SU-DHL-6 (cell line): ENCODE data around the gene AKR1C1.
"Not testable (repeated sequence)": the region's sequence is repeated elsewhere in the genome, so short reads cannot be mapped to it uniquely, and the experiment has no call there.

Experiments used
- H2AFZ ChIP-seq: fragments of 200-600 bp; sonication (generic); 2 replicates; pipeline ENCODE4 v1.6.1; 2014; ENCODE audit warnings: low read depth, mild to moderate bottlenecking, moderate library complexity, mixed read lengths, antibody characterized with exemption, low read length; ENCODE audit not compliant: severe bottlenecking
- H3F3A ChIP-seq: fragments of 200-600 bp; shearing (Covaris generic); 2 replicates; pipeline ENCODE4 v1.6.0; 2016; ENCODE audit warnings: antibody characterized with exemption, mild to moderate bottlenecking; ENCODE audit not compliant: insufficient read depth
- H3K27ac ChIP-seq: fragments of 200-600 bp; sonication (generic); 2 replicates; pipeline ENCODE4 v1.5.1; 2016; ENCODE audit warnings: low read depth, mild to moderate bottlenecking, low read length, moderate library complexity, mixed read lengths
- H3K27me3 ChIP-seq: fragments of 200-600 bp; sonication (generic), shearing (Covaris generic); 2 replicates; pipeline ENCODE4 v1.6.0; 2014; ENCODE audit warnings: mild to moderate bottlenecking, low read length
- H3K36me3 ChIP-seq: fragments of 200-600 bp; sonication (generic); 2 replicates; pipeline ENCODE4 v1.6.1; 2014; ENCODE audit warnings: mild to moderate bottlenecking, low read length, mixed read lengths
- H3K4me2 ChIP-seq: fragments of 300-600, 200-600 bp; shearing (Covaris generic), sonication (generic); 2 replicates; pipeline ENCODE4 v1.6.0; 2014; ENCODE audit warnings: low read length, low read depth, mild to moderate bottlenecking; ENCODE audit not compliant: poor library complexity, severe bottlenecking
- H3K4me3 ChIP-seq: fragments of 200-600 bp; sonication (generic); 2 replicates; pipeline ENCODE4 v1.5.1; 2014; ENCODE audit warnings: antibody characterized with exemption, low read length, mild to moderate bottlenecking, mixed read lengths; ENCODE audit not compliant: insufficient read depth, poor library complexity, severe bottlenecking
- H3K79me2 ChIP-seq: fragments of 200-600 bp; sonication (generic); 2 replicates; pipeline ENCODE4 v1.6.1; 2014; ENCODE audit warnings: mild to moderate bottlenecking, low read length, moderate library complexity; ENCODE audit not compliant: insufficient read depth
- H3K9ac ChIP-seq: fragments of 200-600 bp; sonication (generic); 2 replicates; pipeline ENCODE4 v1.7.0; 2014; ENCODE audit warnings: mild to moderate bottlenecking, low read length
- H3K9me2 ChIP-seq: fragments of 200-600 bp; sonication (generic); replicated peaks from 2 replicates; pipeline ENCODE4 v1.6.1; 2014; ENCODE audit warnings: low read length; ENCODE audit not compliant: insufficient read depth
- H3K9me3 ChIP-seq: fragments of 200-600 bp; sonication (generic); 2 replicates; pipeline ENCODE4 v1.6.1; 2014; ENCODE audit warnings: low read length, mixed read lengths; ENCODE audit not compliant: insufficient read depth
- H4K20me1 ChIP-seq: fragments of 200-600 bp; sonication (generic); 2 replicates; pipeline ENCODE4 v1.6.1; 2014; ENCODE audit warnings: low read depth, mild to moderate bottlenecking, antibody characterized with exemption, low read length, moderate library complexity, mixed read lengths
- EZH2phosphoT487 ChIP-seq: fragments of 200-600 bp; sonication (generic), shearing (Covaris generic); conservative IDR thresholded peaks from 2 replicates; pipeline ENCODE4 v1.6.1; 2018; ENCODE audit warnings: mild to moderate bottlenecking, antibody characterized with exemption, low read length, moderate library complexity, mixed read lengths
- TF ChIP-seq, protein P1 (sequence below): fragments of 200-600 bp; sonication (generic); IDR thresholded peaks from one replicate; pipeline ENCODE4 v1.5.1; 2017; ENCODE audit warnings: antibody characterized with exemption, mild to moderate bottlenecking, low read length, moderate library complexity; ENCODE audit not compliant: insufficient read depth, poor library complexity, severe bottlenecking

AKR1C1 gene

DNA sequence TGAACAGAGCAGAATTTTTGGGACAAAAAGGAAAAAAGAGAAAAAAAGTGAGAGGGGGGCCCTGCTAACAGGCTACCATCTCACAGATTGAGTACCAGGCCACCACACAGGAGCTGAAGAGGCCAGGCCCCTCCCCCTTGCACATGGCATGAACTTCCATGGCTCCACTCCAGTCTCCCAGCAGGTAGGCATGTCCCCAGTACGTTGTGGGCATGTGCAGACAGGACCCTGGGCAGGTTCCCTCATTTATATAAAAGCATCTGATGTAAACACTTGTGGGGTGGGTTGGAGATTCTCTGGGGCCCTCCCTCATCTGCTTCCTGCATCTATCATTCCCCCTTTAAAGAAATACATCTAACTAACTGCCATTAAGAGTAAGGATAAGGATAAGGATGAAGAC lies 45.0 kb upstream of the AKR1C1 start:
- no peaks in the 10 kb centered on the region for H3K79me2 ChIP-seq
- H3K9me3 ChIP-seq: no peaks in the 10 kb centered on the region
- H3K27ac ChIP-seq: no peak overlapping the region
- TF ChIP-seq, protein P1, sequence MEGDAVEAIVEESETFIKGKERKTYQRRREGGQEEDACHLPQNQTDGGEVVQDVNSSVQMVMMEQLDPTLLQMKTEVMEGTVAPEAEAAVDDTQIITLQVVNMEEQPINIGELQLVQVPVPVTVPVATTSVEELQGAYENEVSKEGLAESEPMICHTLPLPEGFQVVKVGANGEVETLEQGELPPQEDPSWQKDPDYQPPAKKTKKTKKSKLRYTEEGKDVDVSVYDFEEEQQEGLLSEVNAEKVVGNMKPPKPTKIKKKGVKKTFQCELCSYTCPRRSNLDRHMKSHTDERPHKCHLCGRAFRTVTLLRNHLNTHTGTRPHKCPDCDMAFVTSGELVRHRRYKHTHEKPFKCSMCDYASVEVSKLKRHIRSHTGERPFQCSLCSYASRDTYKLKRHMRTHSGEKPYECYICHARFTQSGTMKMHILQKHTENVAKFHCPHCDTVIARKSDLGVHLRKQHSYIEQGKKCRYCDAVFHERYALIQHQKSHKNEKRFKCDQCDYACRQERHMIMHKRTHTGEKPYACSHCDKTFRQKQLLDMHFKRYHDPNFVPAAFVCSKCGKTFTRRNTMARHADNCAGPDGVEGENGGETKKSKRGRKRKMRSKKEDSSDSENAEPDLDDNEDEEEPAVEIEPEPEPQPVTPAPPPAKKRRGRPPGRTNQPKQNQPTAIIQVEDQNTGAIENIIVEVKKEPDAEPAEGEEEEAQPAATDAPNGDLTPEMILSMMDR: no peak
- TF ChIP-seq EZH2phosphoT487: no peak
- H3K27me3 ChIP-seq: no peaks in the 10 kb centered on the region
- no peaks in the 10 kb centered on the region for H3F3A ChIP-seq
- H4K20me1 ChIP-seq: no peaks in the 10 kb centered on the region
- H3K9me2 ChIP-seq: no peaks in the 10 kb centered on the region
- H3K4me3 ChIP-seq: no peak overlapping the region
- H3K9ac ChIP-seq: no peak overlapping the region
- H2AFZ ChIP-seq: no peak overlapping the region
- H3K4me2 ChIP-seq: no peak overlapping the region
- H3K36me3 ChIP-seq: no peaks in the 10 kb centered on the region

DNA sequence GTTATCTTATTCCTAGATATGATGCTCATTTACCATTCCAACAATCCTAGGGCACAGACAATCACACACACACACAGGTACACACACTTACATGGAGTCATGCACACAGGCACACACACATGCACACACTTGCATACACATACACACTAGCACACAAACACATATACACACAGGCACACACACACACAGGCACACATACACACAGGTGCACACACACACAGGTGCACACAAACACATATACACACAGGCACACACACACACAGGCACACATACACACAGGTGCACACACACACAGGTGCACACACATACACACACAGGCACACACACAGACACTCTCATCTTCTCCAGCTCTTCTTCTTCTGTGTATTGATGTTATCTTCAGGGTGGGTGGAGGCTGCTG lies 38.7 kb upstream of the AKR1C1 start:
- not testable (repeated sequence) for H3K36me3 ChIP-seq, H3F3A ChIP-seq, H2AFZ ChIP-seq, H3K79me2 ChIP-seq, H3K9me2 ChIP-seq, H3K4me2 ChIP-seq, H4K20me1 ChIP-seq, H3K27me3 ChIP-seq, H3K4me3 ChIP-seq, H3K27ac ChIP-seq, H3K9me3 ChIP-seq, H3K9ac ChIP-seq

DNA sequence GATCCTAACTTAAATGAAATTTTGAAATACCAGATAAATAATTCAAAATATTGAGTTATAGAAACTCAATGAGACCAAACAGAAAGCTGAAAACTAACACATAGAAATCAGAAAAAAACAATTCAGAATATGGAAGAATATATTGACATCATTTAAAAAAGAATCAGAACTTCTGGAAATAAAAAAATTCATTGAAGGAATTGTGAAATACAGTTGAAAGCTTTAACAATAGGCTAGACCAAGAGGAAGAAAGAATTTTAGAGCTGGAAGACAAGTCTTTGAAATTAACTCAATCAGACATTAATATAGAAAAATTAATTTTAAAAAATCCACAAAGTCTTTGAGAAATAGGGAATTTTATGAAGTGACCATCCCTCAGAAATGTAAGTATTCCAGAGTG lies 36.8 kb upstream of the AKR1C1 start:
- no peaks in the 10 kb centered on the region for H4K20me1 ChIP-seq
- no peaks in the 10 kb centered on the region for H3K9me3 ChIP-seq
- H3K9ac ChIP-seq: no peak overlapping the region
- H2AFZ ChIP-seq: no peak overlapping the region
- H3K4me2 ChIP-seq: no peak overlapping the region
- H3K27me3 ChIP-seq: no peaks in the 10 kb centered on the region
- no peak overlapping the region for H3K27ac ChIP-seq
- H3K4me3 ChIP-seq: no peak overlapping the region
- no peaks in the 10 kb centered on the region for H3K9me2 ChIP-seq
- no peaks in the 10 kb centered on the region for H3K36me3 ChIP-seq
- no peaks in the 10 kb centered on the region for H3F3A ChIP-seq
- TF ChIP-seq, protein P1: no peak
- TF ChIP-seq EZH2phosphoT487: no peak
- H3K79me2 ChIP-seq: no peaks in the 10 kb centered on the region

DNA sequence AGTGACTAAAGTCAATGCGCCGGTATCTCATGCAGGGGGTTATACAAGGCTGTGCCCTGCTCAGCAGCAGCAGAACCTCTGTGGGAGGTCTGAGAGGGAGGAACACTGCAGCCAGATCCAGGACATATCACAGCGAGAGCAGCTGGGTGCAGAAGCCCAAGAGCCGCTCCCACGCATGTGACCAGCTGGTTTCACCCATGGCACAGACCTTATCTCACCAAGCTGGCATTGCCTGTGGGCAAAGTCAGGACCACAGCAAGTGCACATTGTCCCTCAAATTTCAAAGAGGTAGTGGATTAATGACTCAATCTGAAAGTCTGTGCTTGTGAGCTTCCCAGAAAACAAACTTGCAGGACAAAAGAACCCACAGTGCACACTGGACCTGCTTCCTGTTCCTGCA lies 31.6 kb upstream of the AKR1C1 start:
- Histone ChIP-seq H3K79me2 (no peaks in the 10 kb centered on the region), H3K9me2 (no peaks in the 10 kb centered on the region), H3K4me2 (no peak overlapping the region), H3F3A (no peaks in the 10 kb centered on the region), H3K36me3 (no peaks in the 10 kb centered on the region), H3K27ac (no peak overlapping the region), H3K9ac (no peak overlapping the region), H4K20me1 (no peaks in the 10 kb centered on the region), H3K4me3 (no peak overlapping the region), H2AFZ (no peak overlapping the region), H3K27me3 (no peaks in the 10 kb centered on the region), H3K9me3 (no peaks in the 10 kb centered on the region)
- TF ChIP-seq, protein P1: no peak
- TF ChIP-seq EZH2phosphoT487: no peak
